ENCODE data around the gene GON4L.
"Not testable (repeated sequence)": the region's sequence is repeated elsewhere in the genome, so short reads cannot be mapped to it uniquely, and the experiment has no call there.

DNA sequence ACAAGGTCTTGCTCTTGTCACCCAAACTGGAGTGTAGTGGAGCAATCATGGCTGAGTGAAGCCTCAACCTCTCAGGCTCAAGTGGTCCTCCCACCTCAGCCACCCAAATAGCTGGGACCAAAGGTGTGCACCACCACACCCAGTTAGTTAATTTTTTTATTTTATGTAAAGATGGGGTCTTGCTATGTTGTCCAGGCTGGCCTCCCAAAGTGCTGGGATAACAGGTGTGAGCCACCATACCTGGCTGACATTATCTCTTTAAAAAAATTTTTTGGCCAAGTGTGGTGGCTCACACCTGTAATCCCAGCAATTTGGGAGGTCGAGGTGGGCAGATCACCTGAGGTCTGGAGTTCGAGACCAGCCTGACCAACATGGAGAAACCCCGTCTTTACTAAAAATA lies 98.0 kb downstream of the GON4L start:
- TF ChIP-seq, protein P1, sequence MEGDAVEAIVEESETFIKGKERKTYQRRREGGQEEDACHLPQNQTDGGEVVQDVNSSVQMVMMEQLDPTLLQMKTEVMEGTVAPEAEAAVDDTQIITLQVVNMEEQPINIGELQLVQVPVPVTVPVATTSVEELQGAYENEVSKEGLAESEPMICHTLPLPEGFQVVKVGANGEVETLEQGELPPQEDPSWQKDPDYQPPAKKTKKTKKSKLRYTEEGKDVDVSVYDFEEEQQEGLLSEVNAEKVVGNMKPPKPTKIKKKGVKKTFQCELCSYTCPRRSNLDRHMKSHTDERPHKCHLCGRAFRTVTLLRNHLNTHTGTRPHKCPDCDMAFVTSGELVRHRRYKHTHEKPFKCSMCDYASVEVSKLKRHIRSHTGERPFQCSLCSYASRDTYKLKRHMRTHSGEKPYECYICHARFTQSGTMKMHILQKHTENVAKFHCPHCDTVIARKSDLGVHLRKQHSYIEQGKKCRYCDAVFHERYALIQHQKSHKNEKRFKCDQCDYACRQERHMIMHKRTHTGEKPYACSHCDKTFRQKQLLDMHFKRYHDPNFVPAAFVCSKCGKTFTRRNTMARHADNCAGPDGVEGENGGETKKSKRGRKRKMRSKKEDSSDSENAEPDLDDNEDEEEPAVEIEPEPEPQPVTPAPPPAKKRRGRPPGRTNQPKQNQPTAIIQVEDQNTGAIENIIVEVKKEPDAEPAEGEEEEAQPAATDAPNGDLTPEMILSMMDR (IDR thresholded peaks at IDR 0.05), result not testable (repeated sequence)
- not testable (repeated sequence) for TF ChIP-seq POLR2A (IDR thresholded peaks at IDR 0.05)
